ENCODE data around the gene ADGRF3. TPM values are rescaled to one million over a fixed set of nuclear protein-coding genes. Genes with fewer than 3 reads are reported as not detected.
A peak's percentile ranks its signal among the peaks of the same experiment; 100 is the strongest.
"Not testable (repeated sequence)": the region's sequence is repeated elsewhere in the genome, so short reads cannot be mapped to it uniquely, and the experiment has no call there.

The ADGRF3 gene
- total and polyA plus RNA-seq, 9 of the 15 experiments (the other 6 are each of a cell fraction or from before 2014, with no cell fraction given): 0.04 to 0.54 (median 0.16) TPM; not detected in 2

DNA sequence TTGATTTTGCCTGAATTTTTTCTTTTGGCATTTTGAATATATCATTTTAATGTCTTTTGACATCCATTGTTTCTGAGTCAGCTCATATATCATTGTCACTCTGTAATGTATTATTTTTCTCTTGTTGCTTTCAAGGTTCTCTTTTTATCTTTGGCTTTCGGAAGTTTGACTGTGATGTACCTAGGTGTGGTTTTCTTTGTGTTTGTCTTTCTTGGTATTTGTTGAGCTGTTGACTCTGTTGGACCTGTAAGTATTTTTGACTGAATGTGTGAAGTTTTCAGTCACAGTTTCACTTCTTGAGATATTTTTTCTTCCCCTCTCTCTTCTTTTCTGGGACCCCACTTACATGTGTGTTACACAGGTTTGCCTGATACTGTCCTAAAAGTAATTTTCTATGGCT lies 30.2 kb upstream of the ADGRF3 start:
- peaks cover 87% of the 10 kb centered on the region for H3K36me3 ChIP-seq (ENCODE audit: control insufficient read depth, insufficient read depth, low read length)
- H3K9me1 ChIP-seq (ENCODE audit: control insufficient read depth, insufficient read depth, low read length): no peaks in the 10 kb centered on the region
- H3K9ac ChIP-seq (ENCODE audit: insufficient read depth in 1 of 2, low read depth in 2 of 2, low read length in 2 of 2): no peak overlapping the region
- peaks cover 0 to 2% of the 10 kb centered on the region in 2 experiments; a peak in 1 of 5 replicates for H3K4me1 ChIP-seq (replicated peaks in 1 of 2; ENCODE audit: control insufficient read depth in 2 of 2, insufficient read depth in 2 of 2, low read length in 2 of 2)
- H3K4me2 ChIP-seq (ENCODE audit: insufficient read depth, low read length): no peak overlapping the region
- no peak for DNase-seq (ENCODE audit: extremely low read depth in 1 of 4, low spot score in 3 of 4)
- H2AFZ ChIP-seq (ENCODE audit: low read depth, low read length): no peak overlapping the region
- no peaks in the 10 kb centered on the region for H3K27me3 ChIP-seq (ENCODE audit: control insufficient read depth in 2 of 2, insufficient read depth in 2 of 2, low read length in 2 of 2)
- ChIA-PET POLR2A (interaction anchor here (2.6 kb wide), 1 partner anchor 13 kb away, joined by 6 read pairs; no protein-coding TSS in a partner anchor), CTCF (ENCODE audit: low intra/inter-chr PET ratio) (no interaction called here)
- no peaks in the 10 kb centered on the region for H3K9me3 ChIP-seq (replicated peaks; ENCODE audit: control insufficient read depth, insufficient read depth, low read depth, low read length)
- BruUV-seq (replicated peaks): no TSS peak
- H4K20me1 ChIP-seq (replicated peaks; ENCODE audit: control insufficient read depth, insufficient read depth, low read length): no peaks in the 10 kb centered on the region
- no peak overlapping the region for H3K4me3 ChIP-seq
- no peak overlapping the region for H3K27ac ChIP-seq (ENCODE audit: extremely low read depth, low read depth, low read length)
- in situ Hi-C loops (cut with MboI) (no loop called here), intact Hi-C loops (cut with micrococcal nuclease) (no loop called here)
- no peak for FAIRE-seq
- WGBS (ENCODE audit: insufficient coverage, low coverage, missing lambda C conversion rate): 94% methylated on average over 1 of the region's 1 CpG
- ATAC-seq: no peak
- H3K79me2 ChIP-seq (ENCODE audit: control insufficient read depth, insufficient read depth, low read length): peaks cover 5% of the 10 kb centered on the region; the same call in 2 of the 3 replicates
- TF ChIP-seq FOXA1 (IDR thresholded peaks at IDR 0.05; ENCODE audit: borderline replicate concordance) (no peak), EZH2 (IDR thresholded peaks at IDR 0.05; ENCODE audit: borderline replicate concordance, low read depth, low read length) (no peak), HNRNPLL (IDR thresholded peaks at IDR 0.05; ENCODE audit: low read depth, low read length, poor library complexity, severe bottlenecking) (no peak), JUNB (CRISPR knock-in tag; conservative IDR thresholded peaks at IDR 0.05) (no peak), RBM34 (IDR thresholded peaks at IDR 0.05; ENCODE audit: borderline replicate concordance, insufficient read depth, low read length) (no peak), MEF2D (tag; conservative IDR thresholded peaks at IDR 0.05; ENCODE audit: low read depth) (no peak), RHOXF2B (CRISPR knock-in tag; conservative IDR thresholded peaks at IDR 0.05) (no peak), ZC3H4 (CRISPR knock-in tag; IDR thresholded peaks at IDR 0.05; ENCODE audit: borderline replicate concordance) (no peak), CCNT2 (IDR thresholded peaks at IDR 0.05; ENCODE audit: borderline replicate concordance, extremely low read depth, insufficient read length, low read depth, low read length) (no peak), SMAD2 (IDR thresholded peaks at IDR 0.05; ENCODE audit: low read depth, low read length) (no peak), MEIS2 (IDR thresholded peaks at IDR 0.05; ENCODE audit: partially characterized antibody) (peak; percentile 28), HLTF (IDR thresholded peaks at IDR 0.05) (no peak), KDM1A (IDR thresholded peaks at IDR 0.05) (no peak), SAP30 (IDR thresholded peaks at IDR 0.05; ENCODE audit: borderline replicate concordance, insufficient read depth, low read depth, low read length, poor library complexity, severe bottlenecking) (no peak)
- TF ChIP-seq, protein P1, sequence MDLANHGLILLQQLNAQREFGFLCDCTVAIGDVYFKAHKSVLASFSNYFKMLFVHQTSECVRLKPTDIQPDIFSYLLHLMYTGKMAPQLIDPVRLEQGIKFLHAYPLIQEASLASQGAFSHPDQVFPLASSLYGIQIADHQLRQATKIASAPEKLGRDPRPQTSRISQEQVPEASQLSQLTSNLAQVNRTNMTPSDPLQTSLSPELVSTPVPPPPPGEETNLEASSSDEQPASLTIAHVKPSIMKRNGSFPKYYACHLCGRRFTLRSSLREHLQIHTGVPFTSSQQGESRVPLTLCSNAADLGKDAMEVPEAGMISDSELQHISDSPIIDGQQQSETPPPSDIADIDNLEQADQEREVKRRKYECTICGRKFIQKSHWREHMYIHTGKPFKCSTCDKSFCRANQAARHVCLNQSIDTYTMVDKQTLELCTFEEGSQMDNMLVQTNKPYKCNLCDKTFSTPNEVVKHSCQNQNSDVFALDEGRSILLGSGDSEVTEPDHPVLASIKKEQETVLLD (IDR thresholded peaks at IDR 0.05): no peak
- TF ChIP-seq, protein P2, sequence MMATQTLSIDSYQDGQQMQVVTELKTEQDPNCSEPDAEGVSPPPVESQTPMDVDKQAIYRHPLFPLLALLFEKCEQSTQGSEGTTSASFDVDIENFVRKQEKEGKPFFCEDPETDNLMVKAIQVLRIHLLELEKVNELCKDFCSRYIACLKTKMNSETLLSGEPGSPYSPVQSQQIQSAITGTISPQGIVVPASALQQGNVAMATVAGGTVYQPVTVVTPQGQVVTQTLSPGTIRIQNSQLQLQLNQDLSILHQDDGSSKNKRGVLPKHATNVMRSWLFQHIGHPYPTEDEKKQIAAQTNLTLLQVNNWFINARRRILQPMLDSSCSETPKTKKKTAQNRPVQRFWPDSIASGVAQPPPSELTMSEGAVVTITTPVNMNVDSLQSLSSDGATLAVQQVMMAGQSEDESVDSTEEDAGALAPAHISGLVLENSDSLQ (IDR thresholded peaks at IDR 0.05): peak; percentile 25; the same call in 1 of the 2 replicates

DNA sequence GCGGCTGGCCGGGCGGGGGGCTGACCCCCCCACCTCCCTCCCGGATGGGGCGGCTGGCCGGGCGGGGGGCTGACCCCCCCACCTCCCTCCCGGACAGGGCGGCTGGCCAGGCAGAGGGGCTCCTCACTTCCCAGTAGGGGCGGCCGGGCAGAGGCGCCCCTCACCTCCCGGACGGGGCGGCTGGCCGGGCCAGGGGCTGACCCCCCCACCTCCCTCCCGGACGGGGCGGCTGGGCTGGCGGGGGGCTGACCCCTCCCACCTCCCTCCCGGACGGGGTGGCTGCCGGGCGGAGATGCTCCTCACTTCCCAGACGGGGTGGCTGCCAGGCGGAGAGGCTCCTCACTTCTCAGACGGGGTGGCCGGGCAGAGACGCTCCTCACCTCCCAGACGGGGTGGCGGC lies 24.3 kb upstream of the ADGRF3 start:
- DNase-seq (ENCODE audit: extremely low read depth in 1 of 4, low spot score in 3 of 4); H3K9ac ChIP-seq (ENCODE audit: insufficient read depth in 1 of 2, low read depth in 2 of 2, low read length in 2 of 2); H3K9me1 ChIP-seq (ENCODE audit: control insufficient read depth, insufficient read depth, low read length); H3K9me3 ChIP-seq (replicated peaks; ENCODE audit: control insufficient read depth, insufficient read depth, low read depth, low read length); H3K4me2 ChIP-seq (ENCODE audit: insufficient read depth, low read length); H4K20me1 ChIP-seq (replicated peaks; ENCODE audit: control insufficient read depth, insufficient read depth, low read length); H3K4me1 ChIP-seq (replicated peaks in 1 of 2; ENCODE audit: control insufficient read depth in 2 of 2, insufficient read depth in 2 of 2, low read length in 2 of 2); BruUV-seq (replicated peaks); H3K4me3 ChIP-seq; CTCF ChIA-PET (ENCODE audit: low intra/inter-chr PET ratio); H3K27me3 ChIP-seq (ENCODE audit: control insufficient read depth in 2 of 2, insufficient read depth in 2 of 2, low read length in 2 of 2); intact Hi-C loops (cut with micrococcal nuclease); POLR2A ChIA-PET; in situ Hi-C loops (cut with MboI); H2AFZ ChIP-seq (ENCODE audit: low read depth, low read length); FAIRE-seq; H3K79me2 ChIP-seq (ENCODE audit: control insufficient read depth, insufficient read depth, low read length); ATAC-seq; H3K27ac ChIP-seq (ENCODE audit: extremely low read depth, low read depth, low read length): not testable (repeated sequence)
- no CpG with 5 or more reads among the region's 31 CpGs for WGBS (ENCODE audit: insufficient coverage, low coverage, missing lambda C conversion rate)
- peaks cover 74% of the 10 kb centered on the region for H3K36me3 ChIP-seq (ENCODE audit: control insufficient read depth, insufficient read depth, low read length)
